DND-41 (cell line): ENCODE results near the gene ARAP1.

ENCODE experiments used
- ATAC-seq: fragments of 200-7000 bp; cut with Tn5 transposase; 3 replicates; pipeline ENCODE4 v1.9.1; 2021; ENCODE audit warnings: low read depth; ENCODE audit not compliant: insufficient read depth
- DNase-seq: peaks from one replicate; pipeline ENCODE4 v3.0.0-alpha.2; 2020
- H2AFZ ChIP-seq: 2 replicates; pipeline ENCODE4 v1.6.0; 2012; ENCODE audit warnings: low read depth, low read length
- H3K27ac ChIP-seq: 2 replicates; pipeline ENCODE4 v1.5.1; 2012; ENCODE audit warnings: low read length, inconsistent platforms
- H3K27me3 ChIP-seq: fragments of 200-600 bp; sonication (generic); 2 replicates; pipeline ENCODE4 v1.6.0; 2012; ENCODE audit warnings: low read length, mild to moderate bottlenecking, inconsistent platforms; ENCODE audit not compliant: insufficient read depth, poor library complexity
- H3K36me3 ChIP-seq: 2 replicates; pipeline ENCODE4 v1.5.1; 2012; ENCODE audit warnings: low read length, inconsistent platforms; ENCODE audit not compliant: insufficient read depth
- H3K4me1 ChIP-seq: 2 replicates; pipeline ENCODE4 v1.5.1; 2012; ENCODE audit warnings: mild to moderate bottlenecking, low read length; ENCODE audit not compliant: insufficient read depth
- H3K4me2 ChIP-seq: 2 replicates; pipeline ENCODE4 v1.6.0; 2012; ENCODE audit warnings: mild to moderate bottlenecking, moderate library complexity, low read length, inconsistent platforms; ENCODE audit not compliant: insufficient read depth
- H3K4me3 ChIP-seq, 2 experiments: fragments of 200-600 bp in 1 of 2; shearing (Covaris generic) in 1 of 2; 2 replicates each; pipeline ENCODE4 v1.5.1; 2012 to 2016; ENCODE audit warnings: inconsistent platforms in 2 of 2, low read length in 2 of 2, mild to moderate bottlenecking in 2 of 2, low read depth in 1 of 2, moderate library complexity in 1 of 2
- H3K79me2 ChIP-seq: 2 replicates; pipeline ENCODE4 v1.6.0; 2012; ENCODE audit warnings: low read length, inconsistent platforms; ENCODE audit not compliant: insufficient read depth
- H3K9ac ChIP-seq: 2 replicates; pipeline ENCODE4 v1.6.0; 2012; ENCODE audit warnings: low read depth, mild to moderate bottlenecking, inconsistent platforms, low read length, moderate library complexity
- H3K9me3 ChIP-seq: 2 replicates; pipeline ENCODE4 v1.5.1; 2012; ENCODE audit warnings: low read length, moderate library complexity, mild to moderate bottlenecking, inconsistent platforms; ENCODE audit not compliant: insufficient read depth, severe bottlenecking
- H4K20me1 ChIP-seq: 2 replicates; pipeline ENCODE4 v1.6.0; 2012; ENCODE audit warnings: low read length; ENCODE audit not compliant: insufficient read depth
- EZH2 ChIP-seq: IDR thresholded peaks from 3 replicates; pipeline ENCODE4 v1.6.1; 2012; ENCODE audit warnings: borderline replicate concordance, low read depth, mild to moderate bottlenecking, moderate library complexity, low read length, inconsistent platforms; ENCODE audit not compliant: severe bottlenecking
- TF ChIP-seq, protein P1 (sequence below): IDR thresholded peaks from 2 replicates; pipeline ENCODE4 v1.5.1; 2012; ENCODE audit warnings: borderline replicate concordance, low read length, moderate library complexity, mild to moderate bottlenecking; ENCODE audit not compliant: poor library complexity, severe bottlenecking; ENCODE audit errors: extremely low read depth

ARAP1 gene

DNA sequence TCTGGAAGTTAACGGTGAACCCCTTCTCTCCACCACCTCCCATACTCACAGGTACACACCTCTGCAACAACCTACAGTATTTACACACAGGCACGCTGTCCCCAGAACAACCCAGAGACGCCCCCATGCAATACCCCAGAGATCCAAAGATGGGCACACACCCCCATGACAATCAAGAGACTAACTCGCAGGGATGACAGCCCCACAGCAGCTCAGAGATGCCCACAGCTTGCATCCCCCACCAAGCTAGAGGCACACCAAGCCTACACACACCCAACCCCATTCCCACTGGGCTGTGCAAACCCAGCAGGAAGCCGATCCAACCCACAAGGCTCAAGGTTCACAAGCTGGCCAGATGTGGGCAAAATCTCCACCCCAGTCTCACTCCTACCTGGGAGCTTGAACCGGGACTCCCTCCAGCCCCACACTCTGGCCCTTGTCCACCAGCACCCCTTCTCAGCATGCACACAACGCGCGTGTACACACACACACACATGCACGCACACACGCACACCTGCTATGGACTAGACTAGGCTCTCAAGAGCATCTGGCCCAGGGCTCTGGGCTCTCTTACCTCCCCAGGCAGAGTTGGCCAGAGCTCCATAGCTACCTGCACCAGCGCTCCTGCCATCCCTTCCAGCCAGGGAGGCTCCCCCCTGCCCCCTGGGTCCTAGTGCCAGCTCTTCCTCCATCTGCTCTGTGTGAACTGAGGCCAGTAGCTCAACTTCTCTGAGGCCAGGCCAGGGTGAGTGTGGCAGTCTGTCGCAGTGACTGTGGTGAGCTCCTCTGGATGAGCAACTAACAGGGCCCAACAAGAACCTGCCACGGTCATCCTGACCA is 30.1 kb upstream of the ARAP1 start:
- Histone ChIP-seq H3K9ac (peak overlapping the region; percentile 3; the same call in 1 of the 2 replicates), H3K79me2 (no peaks in the 10 kb centered on the region), H3K9me3 (no peaks in the 10 kb centered on the region), H3K4me3 (peak overlapping the region in 1 of 2 experiments; percentile 51; a peak in 2 of 4 replicates), H4K20me1 (peaks cover 6% of the 10 kb centered on the region), H3K27ac (no peak overlapping the region), H3K4me1 (peaks cover 12% of the 10 kb centered on the region), H2AFZ (peak overlapping the region; percentile 55), H3K36me3 (no peaks in the 10 kb centered on the region), H3K4me2 (peak overlapping the region; percentile 62), H3K27me3 (no peaks in the 10 kb centered on the region)
- no peak for DNase-seq
- peak; percentile 29 for ATAC-seq
- no peak for TF ChIP-seq EZH2
- TF ChIP-seq, protein P1, sequence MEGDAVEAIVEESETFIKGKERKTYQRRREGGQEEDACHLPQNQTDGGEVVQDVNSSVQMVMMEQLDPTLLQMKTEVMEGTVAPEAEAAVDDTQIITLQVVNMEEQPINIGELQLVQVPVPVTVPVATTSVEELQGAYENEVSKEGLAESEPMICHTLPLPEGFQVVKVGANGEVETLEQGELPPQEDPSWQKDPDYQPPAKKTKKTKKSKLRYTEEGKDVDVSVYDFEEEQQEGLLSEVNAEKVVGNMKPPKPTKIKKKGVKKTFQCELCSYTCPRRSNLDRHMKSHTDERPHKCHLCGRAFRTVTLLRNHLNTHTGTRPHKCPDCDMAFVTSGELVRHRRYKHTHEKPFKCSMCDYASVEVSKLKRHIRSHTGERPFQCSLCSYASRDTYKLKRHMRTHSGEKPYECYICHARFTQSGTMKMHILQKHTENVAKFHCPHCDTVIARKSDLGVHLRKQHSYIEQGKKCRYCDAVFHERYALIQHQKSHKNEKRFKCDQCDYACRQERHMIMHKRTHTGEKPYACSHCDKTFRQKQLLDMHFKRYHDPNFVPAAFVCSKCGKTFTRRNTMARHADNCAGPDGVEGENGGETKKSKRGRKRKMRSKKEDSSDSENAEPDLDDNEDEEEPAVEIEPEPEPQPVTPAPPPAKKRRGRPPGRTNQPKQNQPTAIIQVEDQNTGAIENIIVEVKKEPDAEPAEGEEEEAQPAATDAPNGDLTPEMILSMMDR, result no peak

DNA sequence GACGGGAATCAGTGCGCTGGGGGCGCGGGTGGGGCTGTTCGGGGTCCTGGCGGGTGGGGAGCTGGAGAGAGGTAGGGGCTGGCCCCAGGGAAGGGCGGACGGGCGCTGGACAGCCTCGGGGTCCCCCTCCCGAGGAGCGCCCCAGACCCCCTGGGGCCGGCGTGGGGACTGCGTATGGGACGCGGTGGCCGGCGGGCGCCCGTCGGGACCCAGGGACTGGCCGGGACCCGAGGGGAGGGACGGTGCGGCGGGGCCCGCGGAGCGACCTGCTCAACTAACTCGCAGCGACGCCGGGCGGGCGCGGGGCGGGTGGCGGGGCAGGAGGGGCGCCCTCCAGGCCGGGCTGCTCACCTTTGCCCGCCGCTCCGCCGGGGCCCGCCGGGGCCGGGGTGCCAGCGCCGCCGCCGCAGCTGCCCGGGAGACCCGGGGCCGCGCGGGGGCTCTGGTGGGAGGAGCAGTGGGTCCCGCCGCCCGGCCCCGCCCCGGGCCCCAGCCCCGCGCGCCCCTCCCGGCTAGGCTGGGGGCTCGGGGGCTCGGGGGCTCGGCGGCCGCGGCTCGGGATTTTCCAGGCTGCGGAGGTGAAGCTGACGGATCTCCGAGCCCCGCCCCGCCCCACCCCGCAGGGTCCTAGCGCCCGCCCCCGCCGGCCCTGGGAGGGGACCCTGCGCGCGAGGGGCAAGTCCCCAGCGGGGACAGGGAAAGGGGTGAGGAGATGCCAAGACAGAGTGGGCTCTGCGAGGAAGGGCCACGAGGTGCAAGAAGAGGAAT is 29.3 kb upstream of the ARAP1 start:
- Histone ChIP-seq H2AFZ (peak overlapping the region; percentile 55), H3K4me2 (peak overlapping the region; percentile 62), H3K79me2 (no peaks in the 10 kb centered on the region), H3K27me3 (no peaks in the 10 kb centered on the region), H3K4me1 (peaks cover 12% of the 10 kb centered on the region), H3K9me3 (no peaks in the 10 kb centered on the region), H3K36me3 (no peaks in the 10 kb centered on the region), H3K9ac (peak overlapping the region; percentile 35; the same call in 1 of the 2 replicates), H3K4me3 (peak overlapping the region in 1 of 2 experiments; percentile 51; a peak in 2 of 4 replicates), H3K27ac (no peak overlapping the region), H4K20me1 (peaks cover 6% of the 10 kb centered on the region)
- no peak for TF ChIP-seq EZH2
- TF ChIP-seq, protein P1, result no peak
- DNase-seq (peak; percentile 51), ATAC-seq (peak; percentile 80)

DNA sequence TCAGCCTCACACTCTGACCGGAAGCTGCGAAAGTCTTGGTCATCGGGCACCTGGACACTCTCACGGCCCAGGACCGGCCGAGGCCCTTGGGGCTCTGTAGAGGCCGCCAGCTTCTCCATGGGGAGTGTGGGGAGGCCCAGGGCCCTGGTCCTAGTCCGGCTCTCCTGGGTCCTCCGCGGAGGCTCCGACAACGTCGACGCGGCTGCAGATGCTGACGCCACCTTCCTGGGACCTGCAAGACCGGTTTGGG is 28.8 kb upstream of the ARAP1 start:
- Histone ChIP-seq H2AFZ (no peak overlapping the region), H3K9me3 (no peaks in the 10 kb centered on the region), H3K9ac (peak overlapping the region; percentile 35; the same call in 1 of the 2 replicates), H3K4me1 (peaks cover 12% of the 10 kb centered on the region), H3K36me3 (no peaks in the 10 kb centered on the region), H3K79me2 (no peaks in the 10 kb centered on the region), H3K4me3 (peak overlapping the region in 1 of 2 experiments; percentile 51; a peak in 1 of 4 replicates), H4K20me1 (peaks cover 6% of the 10 kb centered on the region), H3K27me3 (no peaks in the 10 kb centered on the region), H3K27ac (no peak overlapping the region), H3K4me2 (peak overlapping the region; percentile 62)
- TF ChIP-seq, protein P1, result no peak
- no peak for TF ChIP-seq EZH2
- DNase-seq (no peak), ATAC-seq (no peak)
